CD14-positive monocyte (primary cell): ENCODE measurements around the gene MGAM2. TPM values are rescaled to one million over a fixed set of nuclear protein-coding genes. Genes with fewer than 3 reads are reported as not detected.

ENCODE experiments used
- DNase-seq, 3 donors: peaks; one replicate each; pipeline ENCODE4 v3.0.0-alpha.2; 2011 to 2022
- H2AFZ ChIP-seq: 2 replicates; pipeline ENCODE4 v1.6.0; 2012; ENCODE audit warnings: mild to moderate bottlenecking, low read depth, low read length, inconsistent platforms; ENCODE audit not compliant: insufficient read depth, poor library complexity, severe bottlenecking
- H3K27ac ChIP-seq, 2 donors: 1 replicate in 1 of 2; 2 replicates in 1 of 2; pipeline ENCODE4 v1.5.1; 2012 to 2013; ENCODE audit warnings: low read length in 2 of 2, control low read depth in 1 of 2, inconsistent platforms in 1 of 2, low read depth in 1 of 2, mild to moderate bottlenecking in 1 of 2
- H3K27me3 ChIP-seq, 2 donors: one replicate each; pipeline versions ENCODE4 v1.6.0 to v1.6.1; 2011 to 2013; ENCODE audit warnings: low read length in 2 of 2; ENCODE audit not compliant: control insufficient read depth in 2 of 2, insufficient read depth in 2 of 2
- H3K36me3 ChIP-seq, 2 donors: replicated peaks in 1 of 2; 1 replicate in 1 of 2; 2 replicates in 1 of 2; pipeline versions ENCODE4 v1.5.1 to v1.6.1; 2012 to 2013; ENCODE audit warnings: low read length in 2 of 2, control low read depth in 1 of 2, inconsistent platforms in 1 of 2, mild to moderate bottlenecking in 1 of 2; ENCODE audit not compliant: insufficient read depth in 2 of 2, control insufficient read depth in 1 of 2
- H3K4me1 ChIP-seq, 2 donors: 1 replicate in 1 of 2; 2 replicates in 1 of 2; pipeline versions ENCODE4 v1.5.1 to v1.6.1; 2012 to 2013; ENCODE audit warnings: low read length in 2 of 2, control low read depth in 1 of 2, inconsistent platforms in 1 of 2, mild to moderate bottlenecking in 1 of 2, moderate library complexity in 1 of 2; ENCODE audit not compliant: insufficient read depth in 2 of 2, control insufficient read depth in 1 of 2
- H3K4me2 ChIP-seq: replicated peaks from 2 replicates; pipeline ENCODE3; 2012; ENCODE audit warnings: low read length, moderate library complexity, mild to moderate bottlenecking; ENCODE audit not compliant: poor library complexity, severe bottlenecking; ENCODE audit errors: extremely low read depth
- H3K4me3 ChIP-seq, 3 experiments: fragments of 200-600 bp in 1 of 3; sonication (generic) in 1 of 3; replicated peaks in 1 of 3; 1 replicate in 2 of 3; 2 replicates in 1 of 3; pipeline ENCODE4 v1.5.1; 2011 to 2013; ENCODE audit warnings: low read length in 3 of 3, mild to moderate bottlenecking in 3 of 3, control low read depth in 2 of 3, low read depth in 2 of 3, inconsistent platforms in 1 of 3, moderate library complexity in 1 of 3
- H3K79me2 ChIP-seq: 2 replicates; pipeline ENCODE4 v1.6.0; 2012; ENCODE audit warnings: mild to moderate bottlenecking, control low read depth, inconsistent platforms, low read length, moderate library complexity; ENCODE audit not compliant: insufficient read depth
- H3K9ac ChIP-seq: 2 replicates; pipeline ENCODE4 v1.6.0; 2017; ENCODE audit warnings: low read length, mild to moderate bottlenecking; ENCODE audit not compliant: insufficient read depth, poor library complexity, severe bottlenecking
- H3K9me3 ChIP-seq, 2 donors: replicated peaks in 1 of 2; 1 replicate in 1 of 2; 2 replicates in 1 of 2; pipeline versions ENCODE4 v1.5.1 to v1.6.1; 2012 to 2013; ENCODE audit warnings: low read length in 2 of 2, control low read depth in 1 of 2; ENCODE audit not compliant: control insufficient read depth in 1 of 2, insufficient read depth in 1 of 2
- H4K20me1 ChIP-seq: 2 replicates; pipeline ENCODE4 v1.6.0; 2012; ENCODE audit warnings: mild to moderate bottlenecking, low read length, control low read depth, moderate library complexity; ENCODE audit not compliant: insufficient read depth
- H3K27ac Mint-ChIP-seq, 7 donors: one replicate each; pipeline ENCODE4 v1.8.0; 2020; ENCODE audit warnings: mild to moderate bottlenecking in 7 of 7, mixed read lengths in 7 of 7, moderate library complexity in 6 of 7, inconsistent platforms in 2 of 7
- H3K27me3 Mint-ChIP-seq, 3 donors: one replicate each; pipeline ENCODE4 v1.8.0; 2021 to 2022; ENCODE audit warnings: low read depth in 3 of 3, mild to moderate bottlenecking in 3 of 3, mixed read lengths in 3 of 3, moderate library complexity in 3 of 3, inconsistent platforms in 1 of 3
- H3K36me3 Mint-ChIP-seq, 2 donors: one replicate each; pipeline ENCODE4 v1.8.0; 2020; ENCODE audit warnings: mixed read lengths in 2 of 2, inconsistent platforms in 1 of 2, mild to moderate bottlenecking in 1 of 2
- H3K4me1 Mint-ChIP-seq: one replicate; pipeline ENCODE4 v1.8.0; 2020; ENCODE audit warnings: mild to moderate bottlenecking, mixed read lengths
- H3K4me3 Mint-ChIP-seq, 2 donors: one replicate each; pipeline ENCODE4 v1.8.0; 2020; ENCODE audit warnings: mild to moderate bottlenecking in 2 of 2, mixed read lengths in 2 of 2, moderate library complexity in 1 of 2
- H3K9me3 Mint-ChIP-seq, 7 donors: one replicate each; pipeline ENCODE4 v1.8.0; 2020 to 2022; ENCODE audit warnings: mixed read lengths in 7 of 7, mild to moderate bottlenecking in 6 of 7, moderate library complexity in 6 of 7, inconsistent platforms in 2 of 7
- CTCF ChIP-seq: fragments of 200-600 bp; IDR thresholded peaks from one replicate; pipeline ENCODE4 v1.8.0; 2022; ENCODE audit warnings: antibody characterized with exemption, mild to moderate bottlenecking
- WGBS: methylation state at CpG from one replicate; pipeline ENCODE4 v1.1.5; 2013; ENCODE audit warnings: missing lambda C conversion rate; ENCODE audit not compliant: insufficient coverage; 5-methylcytosine and 5-hydroxymethylcytosine counted together
- intact Hi-C, 2 donors: fragments of 100-400 bp; cut with micrococcal nuclease; formaldehyde crosslinking; loops; one replicate each; pipeline versions ENCODE4 v1.15.0 to v1.15.1; 2023
- polyA plus RNA-seq, 3 donors: library from polyadenylated mRNA; depleted of rRNA in 1 of 3; unstranded in 2 of 3; stranded (reverse) in 1 of 3; fragments of 300-500 nt in 2 of 3; fragments of >200 nt in 1 of 3; fragmentation: Illumina TruSeq in 2 of 3; gene quantifications; 1 replicate in 2 of 3; 2 replicates in 1 of 3; pipeline ENCODE4 v1.2.3, GENCODE V29; 2012 to 2021

The MGAM2 gene
- polyA plus RNA-seq, 3 donors, result 0.08 TPM; not detected in 2

GRCh38 chr7:142240546-142240945 lies 129.0 kb downstream of the MGAM2 start:
- intact Hi-C loops, result no loop called here
- no CpG with 5 or more reads among the region's 4 CpGs for WGBS
- no peak for TF ChIP-seq CTCF
- Mint-ChIP-seq H3K4me3 (no peak overlapping the region), H3K36me3 (no peaks in the 10 kb centered on the region), H3K27me3 (peaks cover 1 to 11% (median 2%) of the 10 kb centered on the region in 3 donors), H3K4me1 (peaks cover 2% of the 10 kb centered on the region), H3K27ac (no peak overlapping the region), H3K9me3 (peaks cover 0 to 7% (median 2%) of the 10 kb centered on the region in 7 donors)
- Histone ChIP-seq H3K4me3 (no peak overlapping the region), H3K27ac (no peak overlapping the region), H3K27me3 (no peaks in the 10 kb centered on the region), H3K4me1 (no peaks in the 10 kb centered on the region), H3K36me3 (no peaks in the 10 kb centered on the region), H3K79me2 (no peaks in the 10 kb centered on the region), H3K4me2 (no peak overlapping the region), H2AFZ (no peak overlapping the region), H3K9ac (no peak overlapping the region), H4K20me1 (no peaks in the 10 kb centered on the region), H3K9me3 (no peaks in the 10 kb centered on the region)
- no peak for DNase-seq

GRCh38 chr7:142243823-142244222 lies 132.3 kb downstream of the MGAM2 start:
- no peak for DNase-seq
- WGBS, result 92% methylated on average over 8 of the region's 10 CpGs
- H3K4me2 ChIP-seq, result no peak overlapping the region
- H3K79me2 ChIP-seq, result no peaks in the 10 kb centered on the region
- TF ChIP-seq CTCF, result no peak
- H3K4me1 ChIP-seq, result no peaks in the 10 kb centered on the region
- Mint-ChIP-seq H3K36me3 (no peaks in the 10 kb centered on the region), H3K27ac (no peak overlapping the region), H3K4me1 (peaks cover 2% of the 10 kb centered on the region), H3K4me3 (no peak overlapping the region), H3K27me3 (peaks cover 0 to 9% (median 1%) of the 10 kb centered on the region in 3 donors), H3K9me3 (peaks cover 0 to 6% (median 0%) of the 10 kb centered on the region in 7 donors)
- no peak overlapping the region for H3K9ac ChIP-seq
- intact Hi-C loops, result no loop called here
- H3K27me3 ChIP-seq, result no peaks in the 10 kb centered on the region
- no peaks in the 10 kb centered on the region for H4K20me1 ChIP-seq
- H3K4me3 ChIP-seq, result no peak overlapping the region
- H3K27ac ChIP-seq, result no peak overlapping the region
- H3K36me3 ChIP-seq, result no peaks in the 10 kb centered on the region
- H3K9me3 ChIP-seq, result no peaks in the 10 kb centered on the region
- no peak overlapping the region for H2AFZ ChIP-seq
